ENCODE results near the gene AP3S1.

- TF ChIP-seq CTCF (IDR thresholded peaks at IDR 0.05) (no peak), POLR2A (IDR thresholded peaks at IDR 0.05) (no peak)
Measured at GRCh38 chr5:115806986-115807653, 34.6 kb upstream of the AP3S1 start.

All from uterus (tissue), 2 donors.